ENCODE data around the gene ZNF747.
A peak's percentile ranks its signal among the peaks of the same experiment; 100 is the strongest.

ZNF747 gene

GRCh38 chr16:30534368-30535105, at the start of gene ZNF747:
Gene ZNF747, minus strand, starts transcription at chr16:30534858. Its CDS starts 179 bp downstream, at chr16:30534679.
- peak; percentile 77 to 85 for DNase-seq

GRCh38 chr16:30582611-30583340, 48.1 kb upstream of the ZNF747 start:
- DNase-seq = no peak

- no peak for DNase-seq
Observed at GRCh38 chr16:30581457-30581856, 46.8 kb upstream of the ZNF747 start.

GRCh38 chr16:30574678-30575077, 40.0 kb upstream of the ZNF747 start:
- no peak for DNase-seq

- DNase-seq = peak; percentile 71 to 88
Observed at GRCh38 chr16:30571445-30572322, 37.0 kb upstream of the ZNF747 start, which contains the start of gene ZNF688. Gene ZNF688, minus strand, starts transcription at chr16:30571714. Its CDS starts 85 bp downstream, at chr16:30571629.

- DNase-seq = no peak
Observed at GRCh38 chr16:30570636-30571444, 36.2 kb upstream of the ZNF747 start.

- DNase-seq = no peak
Observed at GRCh38 chr16:30569746-30570635, 35.3 kb upstream of the ZNF747 start.

GRCh38 chr16:30569281-30569680, 34.6 kb upstream of the ZNF747 start:
- no peak for DNase-seq

- peak in 1 of 2 experiments; percentile 33 for DNase-seq
Observed at GRCh38 chr16:30567991-30568638, 33.5 kb upstream of the ZNF747 start.

GRCh38 chr16:30567160-30567990, 32.7 kb upstream of the ZNF747 start:
- DNase-seq = no peak

- no peak for DNase-seq
Observed at GRCh38 chr16:30566531-30566930, 31.9 kb upstream of the ZNF747 start.

- no peak for DNase-seq
Observed at GRCh38 chr16:30565984-30566383, 31.3 kb upstream of the ZNF747 start.

- no peak for DNase-seq
Observed at GRCh38 chr16:30565526-30565925, 30.9 kb upstream of the ZNF747 start.

GRCh38 chr16:30562021-30562420, 27.4 kb upstream of the ZNF747 start:
- DNase-seq = no peak

- DNase-seq = no peak
Observed at GRCh38 chr16:30561089-30561816, 26.6 kb upstream of the ZNF747 start.

- DNase-seq = no peak
Observed at GRCh38 chr16:30559690-30560089, 25.0 kb upstream of the ZNF747 start.

- no peak for DNase-seq
Observed at GRCh38 chr16:30558789-30559377, 24.2 kb upstream of the ZNF747 start.

GRCh38 chr16:30557957-30558788, 23.5 kb upstream of the ZNF747 start, which contains the start of gene ZNF764:
Gene ZNF764, minus strand, starts transcription at chr16:30558374. Its CDS starts 192 bp downstream, at chr16:30558182.
- DNase-seq = peak; percentile 94 to 95

All from NCI-H2081 (cell line).